Cardiac septum (tissue), 1 donor: ENCODE data around the gene TFEB. TPM values are rescaled to one million over a fixed set of nuclear protein-coding genes. Genes with fewer than 3 reads are reported as not detected.

ENCODE experiments used
- DNase-seq: peaks from one replicate; pipeline ENCODE4 v3.0.0-alpha.2; 2020; ENCODE audit warnings: low spot score
- intact Hi-C: fragments of 100-400 bp; cut with DNase I; formaldehyde crosslinking; loops from one replicate; pipeline ENCODE4 v1.14.0; 2022
- total RNA-seq: library from RNA; stranded (reverse); fragmentation: NEBNext Ultra II Directional; extraction: Animal tissue kit (Norgen Biotek cat#: 25700); gene quantifications from one replicate; pipeline ENCODE4 v1.2.1, GENCODE V29; 2021
- donor health status: DM: no; HTN: no; CAD: no.

Gene TFEB
- total RNA-seq, 1 donor from 2014 or later: 45.6 TPM

DNA sequence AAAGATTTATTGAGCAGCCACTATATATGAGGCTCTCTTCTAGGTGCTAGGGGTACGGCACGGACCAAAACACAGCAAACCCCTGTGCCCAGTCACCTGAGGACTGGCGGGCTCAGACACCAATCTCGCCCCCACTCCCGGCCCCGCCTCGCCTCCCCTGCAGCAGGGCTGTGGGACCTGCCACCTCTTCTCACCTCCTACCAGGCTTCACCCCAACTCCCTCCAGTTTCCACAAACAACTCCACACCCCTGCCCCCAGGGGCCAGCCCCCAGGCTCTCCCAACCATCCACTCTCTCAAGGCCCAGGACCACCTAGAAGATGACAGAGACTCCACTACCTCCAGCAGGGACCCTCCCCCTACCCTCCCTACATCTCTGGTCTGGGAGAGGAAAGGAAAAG is 6.5 kb downstream of the TFEB start:
- intact Hi-C loops: no loop called here
- no peak for DNase-seq

DNA sequence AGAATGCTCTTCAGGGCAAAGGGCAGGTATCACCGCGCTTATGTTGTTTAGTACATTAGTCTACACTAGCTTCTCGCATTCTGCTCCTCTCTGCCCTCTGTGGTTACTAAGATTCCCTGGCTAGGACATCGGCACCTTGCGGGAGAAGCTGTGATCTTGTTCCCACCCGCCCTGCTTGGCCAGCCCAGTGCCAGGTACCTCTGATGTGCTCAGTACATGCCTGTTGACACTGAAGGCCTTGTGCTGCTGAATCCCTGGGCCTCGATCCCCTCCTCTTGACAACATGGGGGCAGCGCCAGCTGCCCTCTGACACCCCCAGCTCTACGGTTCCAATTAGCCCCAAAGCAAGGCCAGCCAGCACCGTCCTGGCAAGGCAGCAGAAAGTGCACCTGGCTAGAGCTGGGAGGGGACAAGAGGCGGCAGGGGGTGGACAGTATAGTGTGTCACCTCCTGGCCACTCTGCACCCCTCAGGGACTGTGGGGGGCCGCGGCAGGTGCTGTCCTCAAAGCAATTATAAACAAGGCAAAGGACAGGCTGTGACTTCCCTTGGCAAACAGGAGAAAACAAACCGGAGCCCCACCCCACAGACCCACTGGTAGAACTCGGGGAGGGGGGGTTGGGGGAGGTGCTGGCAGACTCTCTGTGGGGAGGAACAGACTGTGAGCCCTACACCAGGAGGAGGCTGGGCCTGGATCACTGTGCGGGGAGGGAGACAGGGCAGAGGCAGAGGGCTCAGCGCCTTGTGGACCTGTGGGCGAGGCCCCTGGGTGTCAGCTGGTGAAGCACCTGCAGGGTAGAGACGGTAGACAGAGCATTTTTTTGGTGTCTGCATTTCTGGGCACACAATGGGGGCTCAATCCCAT is 7.1 kb downstream of the TFEB start:
- intact Hi-C loops: no loop called here
- DNase-seq: no peak

GRCh38 chr6:41727705-41728072 is 7.7 kb downstream of the TFEB start:
- no peak for DNase-seq
- intact Hi-C loops: no loop called here

- intact Hi-C loops: no loop called here
- no peak for DNase-seq
These were observed 8.5 kb downstream of the TFEB start for GRCh38 chr6:41726876-41727275.

GRCh38 chr6:41724586-41725501 is 10.6 kb downstream of the TFEB start:
- DNase-seq: no peak
- intact Hi-C loops: no loop called here

- DNase-seq: no peak
- intact Hi-C loops: no loop called here
These were observed 11.2 kb downstream of the TFEB start for GRCh38 chr6:41724228-41724580.

DNA sequence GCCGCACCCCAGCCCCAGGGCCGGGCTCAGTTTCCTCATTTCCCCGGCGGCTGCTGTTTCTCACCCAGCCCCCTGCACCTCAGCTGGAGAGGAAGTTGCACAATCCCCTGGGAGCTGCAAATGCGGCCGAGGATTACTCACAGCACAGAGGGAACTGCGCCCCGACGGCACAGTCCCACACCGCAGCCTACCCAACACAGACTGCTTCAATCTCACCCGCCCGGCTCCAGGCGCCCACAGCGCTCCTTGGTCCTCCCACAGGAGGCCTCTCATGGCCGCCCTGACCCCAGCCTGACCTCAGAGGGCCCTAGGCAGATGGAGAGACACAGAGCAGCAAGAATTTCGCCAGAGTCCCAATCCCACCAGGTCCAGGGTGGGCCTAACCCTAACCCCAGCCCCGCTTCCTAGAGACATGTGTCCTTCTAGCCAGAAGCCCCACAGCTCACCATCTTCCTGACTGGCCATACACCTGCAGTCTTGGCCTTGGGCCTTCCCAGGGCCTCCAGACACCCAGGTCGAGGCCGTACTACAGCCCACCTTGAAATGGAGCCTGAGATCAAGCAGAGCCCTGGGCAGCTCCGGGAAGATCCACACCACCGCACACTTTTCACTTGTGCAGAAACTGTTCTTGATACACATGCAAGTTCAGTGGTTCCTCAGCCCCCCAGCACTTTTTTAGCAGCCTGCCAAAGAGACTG is 11.7 kb downstream of the TFEB start:
- intact Hi-C loops: no loop called here

GRCh38 chr6:41722969-41723529 is 12.4 kb downstream of the TFEB start:
- DNase-seq: no peak
- intact Hi-C loops: no loop called here

More for the DNA sequence above, 11.7 kb downstream of the TFEB start:
- DNase-seq: peak; percentile 95

- no peak for DNase-seq
- intact Hi-C loops: no loop called here
These were observed 14.0 kb downstream of the TFEB start for GRCh38 chr6:41721414-41721813.

GRCh38 chr6:41720783-41721182 is 14.6 kb downstream of the TFEB start:
- intact Hi-C loops: no loop called here
- DNase-seq: no peak

DNA sequence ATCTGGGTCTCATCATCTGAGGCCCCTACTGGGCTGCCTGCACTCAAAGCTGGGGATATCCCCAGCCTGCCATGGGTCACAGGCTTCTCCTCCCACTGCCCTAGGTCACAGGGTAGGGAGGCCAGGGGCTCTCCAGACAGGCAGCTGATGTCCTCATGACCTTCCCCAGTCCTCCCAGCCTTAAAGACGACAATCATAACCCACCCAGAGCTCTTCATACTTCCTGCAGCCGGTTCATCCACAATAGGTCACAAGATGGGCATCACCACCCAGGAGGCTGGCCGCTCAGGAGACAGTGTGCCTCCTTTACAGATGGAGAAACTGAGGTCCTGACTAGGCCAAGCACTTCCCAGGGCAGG is 15.2 kb downstream of the TFEB start:
- intact Hi-C loops: no loop called here
- no peak for DNase-seq

- DNase-seq: no peak
- intact Hi-C loops: no loop called here
These were observed 15.8 kb downstream of the TFEB start for GRCh38 chr6:41719436-41720261.

GRCh38 chr6:41718828-41719227 is 16.6 kb downstream of the TFEB start:
- DNase-seq: no peak
- intact Hi-C loops: no loop called here

DNA sequence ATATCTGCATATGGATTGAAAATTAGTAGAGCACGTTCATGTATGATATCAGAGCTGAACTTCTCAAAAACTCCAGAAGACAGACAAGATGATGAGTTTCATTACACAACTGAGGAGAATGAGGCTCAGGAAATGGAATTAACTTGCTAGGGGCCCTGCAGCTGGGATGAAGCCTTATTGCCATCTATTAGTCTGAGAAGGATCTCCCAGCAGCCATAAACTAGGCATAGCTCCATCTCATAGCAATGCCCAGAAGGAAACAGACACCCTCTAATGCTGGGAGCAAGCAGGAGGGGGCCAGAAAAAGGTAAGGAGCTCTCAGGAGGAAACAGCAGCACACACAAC is 18.0 kb downstream of the TFEB start:
- no peak for DNase-seq
- intact Hi-C loops: no loop called here

DNA sequence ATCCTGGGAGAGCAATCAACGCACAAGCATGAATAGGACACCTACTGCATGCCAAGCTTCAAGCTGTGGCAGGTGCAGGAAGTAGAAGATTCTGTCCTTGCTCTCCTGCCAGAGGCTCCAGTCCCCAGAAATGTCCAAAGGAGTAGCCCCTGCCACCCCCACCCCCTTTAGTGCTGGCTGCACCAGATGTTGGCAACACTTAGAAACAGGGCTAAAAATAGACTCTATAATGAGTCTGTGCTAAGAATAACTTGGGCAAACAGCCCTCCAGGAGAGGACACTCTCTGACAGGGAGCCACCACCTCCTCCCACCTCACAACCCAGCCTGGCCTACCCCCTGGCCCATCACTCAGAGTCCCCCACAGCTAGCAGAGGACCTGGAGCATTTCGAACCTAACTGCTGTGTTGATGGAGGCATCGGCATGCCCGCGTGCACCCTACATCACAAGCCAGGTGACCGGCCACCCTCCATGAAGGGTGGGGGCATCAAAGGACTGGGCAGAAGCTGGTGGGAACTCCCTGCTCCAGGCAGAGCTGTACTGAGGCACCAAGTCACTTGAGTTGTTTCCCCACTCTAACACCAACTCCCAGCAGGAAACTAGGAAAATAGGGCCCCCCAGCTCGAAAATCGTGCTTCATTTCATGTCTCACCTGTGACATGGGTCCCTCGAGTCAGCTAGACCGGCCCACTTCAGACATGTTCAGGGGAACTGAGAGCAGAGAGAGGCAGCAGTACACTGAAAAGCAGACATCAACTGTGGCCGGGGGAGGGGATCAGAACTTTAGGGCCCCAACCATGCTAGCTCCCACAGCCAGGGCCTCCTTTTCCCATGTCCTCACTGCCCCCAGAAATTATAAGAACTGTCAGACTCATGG is 18.7 kb downstream of the TFEB start:
- intact Hi-C loops: no loop called here
- no peak for DNase-seq

DNA sequence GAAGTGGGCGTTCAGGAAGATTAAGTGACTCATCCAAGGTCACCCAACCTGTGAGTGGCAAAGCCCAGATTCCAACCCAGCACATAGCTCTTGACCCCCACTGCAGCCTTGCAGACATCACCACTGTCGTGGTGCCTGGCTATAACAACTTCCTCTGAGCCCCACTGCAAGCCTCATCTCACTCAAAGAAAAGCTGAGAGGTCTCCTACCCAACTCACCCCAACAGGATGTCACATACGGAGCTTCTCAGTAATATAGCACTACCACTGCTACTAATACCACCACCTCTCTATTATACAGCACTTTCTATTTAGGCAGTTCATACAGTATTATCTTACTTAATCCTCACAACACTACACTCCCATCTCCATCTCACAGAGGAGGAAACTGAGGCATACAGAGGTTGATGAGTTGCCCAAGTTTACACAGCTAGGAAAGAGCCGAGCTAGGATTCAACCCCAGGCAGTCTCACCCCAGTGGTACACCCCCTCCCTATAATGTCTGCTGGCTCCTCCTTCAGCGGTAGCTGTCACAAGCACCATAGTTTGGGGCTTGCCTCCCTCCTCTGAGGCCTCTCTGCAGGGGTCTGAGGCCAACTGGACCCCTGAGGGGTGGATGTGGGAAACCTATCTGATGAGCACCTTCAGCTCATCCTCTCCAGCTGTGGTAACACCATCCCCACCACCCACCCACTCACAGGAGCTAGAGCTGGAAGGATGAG is 19.5 kb downstream of the TFEB start:
- no peak for DNase-seq
- intact Hi-C loops: no loop called here

DNA sequence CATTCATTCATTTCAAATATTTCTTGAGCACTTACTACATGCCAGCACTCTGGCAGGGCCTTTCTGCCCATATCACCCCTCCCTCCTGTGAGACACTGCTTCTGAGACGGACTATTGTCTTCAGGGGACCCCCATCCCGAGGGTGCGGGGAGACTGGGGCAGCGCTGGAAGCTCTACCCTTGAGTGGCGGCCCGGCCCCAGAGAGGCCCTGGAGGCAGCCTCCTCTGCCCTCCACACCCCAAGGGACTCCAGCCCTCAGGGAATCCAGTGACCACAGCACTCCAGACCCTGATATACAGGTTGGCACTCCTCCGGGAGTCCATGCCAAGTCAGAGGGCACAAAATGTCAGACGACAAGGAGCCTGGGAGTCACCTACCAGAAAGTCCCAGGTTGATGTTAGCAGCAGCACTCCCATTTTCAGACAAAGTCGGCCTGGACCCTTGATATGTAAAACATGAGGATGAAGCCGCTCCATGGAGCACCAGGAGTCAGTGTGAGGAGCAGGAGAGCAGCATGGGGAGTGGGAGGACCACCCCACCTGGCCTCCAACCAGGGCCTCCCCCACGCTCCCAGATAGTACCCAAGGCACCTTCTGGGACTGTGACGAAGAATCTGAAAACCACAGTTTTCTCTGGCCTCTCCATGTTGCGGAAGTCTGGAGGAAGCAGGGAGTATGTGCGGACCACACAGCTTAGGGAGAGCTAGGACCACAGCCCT is 20.7 kb downstream of the TFEB start:
- intact Hi-C loops: no loop called here
- no peak for DNase-seq
